Dermis microvascular lymphatic vessel endothelial cell (primary cell): ENCODE measurements around the gene SUCLG2. TPM values are rescaled to one million over a fixed set of nuclear protein-coding genes. Genes with fewer than 3 reads are reported as not detected.

Experiments
- DNase-seq, 2 donors: peaks; one replicate each; pipeline versions ENCODE4 v3.0.0 to v3.0.0-alpha.2; 2010; ENCODE audit warnings: low read depth in 2 of 2
- total RNA-seq: library from RNA; depleted of rRNA; stranded (reverse); fragments of >200 nt; gene quantifications from 2 replicates; pipeline ENCODE4 v1.2.1, GENCODE V29; 2014

Gene SUCLG2
- total RNA-seq, 1 donor from 2014 or later: 34.9 TPM

- no peak for DNase-seq
Measured at GRCh38 chr3:67325231-67325630, 329.2 kb downstream of the SUCLG2 start.
